WTC11 (cell line): ENCODE measurements around the gene PTGER1. TPM values are rescaled to one million over a fixed set of nuclear protein-coding genes. Genes with fewer than 3 reads are reported as not detected.
"Not testable (repeated sequence)": the region's sequence is repeated elsewhere in the genome, so short reads cannot be mapped to it uniquely, and the experiment has no call there.

Experiments used
- ATAC-seq: fragments of 200-7000 bp; cut with Tn5 transposase; 2 replicates; pipeline ENCODE4 v1.10.0; 2021; ENCODE audit warnings: mild to moderate bottlenecking, moderate library complexity
- CTCF ChIA-PET: fragments of 300-600 bp; sonication (Branson Sonifier 250); formaldehyde crosslinking; loops from one replicate; lab custom pipeline; 2021; ENCODE audit warnings: antibody characterized with exemption; lab: Charles Lee
- POLR2A ChIA-PET: fragments of 350-600 bp; sonication (Branson Sonifier 250); formaldehyde crosslinking; loops from one replicate; lab custom pipeline; 2021; ENCODE audit warnings: antibody characterized with exemption; lab: Charles Lee
- DNase-seq: peaks from one replicate; pipeline ENCODE4 v3.0.0; 2021; ENCODE audit warnings: low spot score
- H3K27ac Mint-ChIP-seq: 2 replicates; pipeline ENCODE4 v1.8.0; 2021; ENCODE audit warnings: mixed read lengths
- H3K27me3 Mint-ChIP-seq: 2 replicates; pipeline ENCODE4 v1.8.0; 2021; ENCODE audit warnings: low read depth, mild to moderate bottlenecking, moderate library complexity, mixed read lengths
- H3K36me3 Mint-ChIP-seq: 2 replicates; pipeline ENCODE4 v1.8.0; 2021; ENCODE audit warnings: mixed read lengths
- H3K4me1 Mint-ChIP-seq: 2 replicates; pipeline ENCODE4 v1.8.0; 2022; ENCODE audit warnings: mixed read lengths
- H3K4me3 Mint-ChIP-seq: 2 replicates; pipeline ENCODE4 v1.8.0; 2021; ENCODE audit warnings: mild to moderate bottlenecking, moderate library complexity, mixed read lengths
- H3K9me3 Mint-ChIP-seq: 2 replicates; pipeline ENCODE4 v1.8.0; 2021; ENCODE audit warnings: mixed read lengths
- HMGA2 ChIP-seq: fragments of 250-450 bp; sonication (Bioruptor Pico); IDR thresholded peaks from 2 replicates; pipeline ENCODE4 v1.4.0; 2021; ENCODE audit warnings: mild to moderate bottlenecking, moderate library complexity
- JAZF1 ChIP-seq: fragments of 250-450 bp; sonication (Bioruptor Pico); IDR thresholded peaks from 2 replicates; pipeline ENCODE4 v1.9.0; 2021; ENCODE audit warnings: moderate library complexity, mild to moderate bottlenecking, inconsistent platforms
- PREB ChIP-seq: sonication (generic); formaldehyde crosslinking; IDR thresholded peaks from 2 replicates; pipeline ENCODE4 v1.8.1; 2022; ENCODE audit warnings: mild to moderate bottlenecking, missing genetic modification reagents, moderate library complexity, borderline replicate concordance
- SMAD4 ChIP-seq: sonication (generic); formaldehyde crosslinking; IDR thresholded peaks from 2 replicates; pipeline ENCODE4 v1.8.0; 2022; ENCODE audit warnings: mild to moderate bottlenecking, missing genetic modification reagents
- USF1 ChIP-seq: sonication (generic); formaldehyde crosslinking; IDR thresholded peaks from 2 replicates; pipeline ENCODE4 v1.8.0; 2022; ENCODE audit warnings: mild to moderate bottlenecking, missing genetic modification reagents
- ZNF396 ChIP-seq: fragments of 250-450 bp; sonication (Bioruptor Pico); IDR thresholded peaks from 2 replicates; pipeline ENCODE4 v1.8.0; 2021; ENCODE audit warnings: mild to moderate bottlenecking, moderate library complexity, borderline replicate concordance
- total RNA-seq: library from RNA; stranded (reverse); gene quantifications from 3 replicates; pipeline ENCODE4 v1.2.3, GENCODE V29; 2021
- TF ChIP-seq, protein P1 (sequence below): sonication (generic); formaldehyde crosslinking; IDR thresholded peaks from 2 replicates; pipeline ENCODE4 v1.8.1; 2023; ENCODE audit warnings: mild to moderate bottlenecking, missing genetic modification reagents, borderline replicate concordance
- TF ChIP-seq, protein P2 (sequence below): fragments of 200-600 bp; IDR thresholded peaks from 2 replicates; pipeline ENCODE4 v1.8.0; 2022; ENCODE audit warnings: antibody characterized with exemption

Gene PTGER1
- total RNA-seq, 1 experiment from 2014 or later = 0.68 TPM

DNA sequence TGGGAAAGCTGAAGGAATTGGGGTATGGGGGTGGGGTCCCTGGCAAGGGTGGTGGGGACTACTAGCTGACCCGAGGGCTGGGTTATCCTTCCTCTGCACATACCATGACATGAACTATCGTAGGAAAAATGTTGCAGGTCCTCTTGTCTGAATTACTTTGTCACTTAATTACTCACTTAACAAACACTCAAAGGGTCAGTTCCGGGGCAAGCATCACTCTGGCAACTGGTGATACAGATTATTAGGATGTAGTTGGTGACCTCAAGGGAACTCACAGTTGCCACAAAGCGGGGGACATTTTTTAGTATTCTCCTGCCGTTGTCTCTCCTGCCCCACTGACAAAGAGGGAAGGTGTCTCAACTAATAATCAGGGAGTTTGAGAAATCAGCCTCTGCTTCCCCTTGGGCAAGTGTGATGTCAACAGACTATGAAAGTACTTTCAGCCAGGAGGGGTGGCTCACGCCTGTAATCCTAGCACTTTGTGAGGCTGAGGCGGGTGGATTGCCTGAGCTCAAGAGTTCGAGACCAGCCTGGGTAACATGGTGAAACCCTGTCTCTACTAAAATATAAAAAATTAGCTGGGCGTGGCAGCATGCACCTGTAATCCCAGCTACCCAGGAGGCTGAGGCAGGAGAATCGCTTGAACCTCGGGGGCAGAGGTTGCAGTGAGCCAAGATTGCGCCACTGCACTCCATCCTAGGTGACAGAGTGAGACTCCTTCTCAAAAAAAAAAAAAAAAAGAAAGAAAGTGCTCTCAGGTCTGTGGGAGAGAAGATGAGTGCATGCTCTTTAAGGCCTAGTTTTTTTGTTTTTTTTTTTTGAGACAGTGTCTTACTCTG is 32.8 kb upstream of the PTGER1 start (continued):
- TF ChIP-seq PREB (CRISPR knock-in tag) = no peak
- TF ChIP-seq, protein P1, sequence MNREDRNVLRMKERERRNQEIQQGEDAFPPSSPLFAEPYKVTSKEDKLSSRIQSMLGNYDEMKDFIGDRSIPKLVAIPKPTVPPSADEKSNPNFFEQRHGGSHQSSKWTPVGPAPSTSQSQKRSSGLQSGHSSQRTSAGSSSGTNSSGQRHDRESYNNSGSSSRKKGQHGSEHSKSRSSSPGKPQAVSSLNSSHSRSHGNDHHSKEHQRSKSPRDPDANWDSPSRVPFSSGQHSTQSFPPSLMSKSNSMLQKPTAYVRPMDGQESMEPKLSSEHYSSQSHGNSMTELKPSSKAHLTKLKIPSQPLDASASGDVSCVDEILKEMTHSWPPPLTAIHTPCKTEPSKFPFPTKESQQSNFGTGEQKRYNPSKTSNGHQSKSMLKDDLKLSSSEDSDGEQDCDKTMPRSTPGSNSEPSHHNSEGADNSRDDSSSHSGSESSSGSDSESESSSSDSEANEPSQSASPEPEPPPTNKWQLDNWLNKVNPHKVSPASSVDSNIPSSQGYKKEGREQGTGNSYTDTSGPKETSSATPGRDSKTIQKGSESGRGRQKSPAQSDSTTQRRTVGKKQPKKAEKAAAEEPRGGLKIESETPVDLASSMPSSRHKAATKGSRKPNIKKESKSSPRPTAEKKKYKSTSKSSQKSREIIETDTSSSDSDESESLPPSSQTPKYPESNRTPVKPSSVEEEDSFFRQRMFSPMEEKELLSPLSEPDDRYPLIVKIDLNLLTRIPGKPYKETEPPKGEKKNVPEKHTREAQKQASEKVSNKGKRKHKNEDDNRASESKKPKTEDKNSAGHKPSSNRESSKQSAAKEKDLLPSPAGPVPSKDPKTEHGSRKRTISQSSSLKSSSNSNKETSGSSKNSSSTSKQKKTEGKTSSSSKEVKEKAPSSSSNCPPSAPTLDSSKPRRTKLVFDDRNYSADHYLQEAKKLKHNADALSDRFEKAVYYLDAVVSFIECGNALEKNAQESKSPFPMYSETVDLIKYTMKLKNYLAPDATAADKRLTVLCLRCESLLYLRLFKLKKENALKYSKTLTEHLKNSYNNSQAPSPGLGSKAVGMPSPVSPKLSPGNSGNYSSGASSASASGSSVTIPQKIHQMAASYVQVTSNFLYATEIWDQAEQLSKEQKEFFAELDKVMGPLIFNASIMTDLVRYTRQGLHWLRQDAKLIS = no peak

GRCh38 chr19:14505488-14506239 is 30.5 kb upstream of the PTGER1 start:
- ATAC-seq = peak; percentile 97
- TF ChIP-seq JAZF1 (CRISPR knock-in tag) (no peak), HMGA2 (CRISPR knock-in tag) (no peak), SMAD4 (CRISPR knock-in tag) (no peak), ZNF396 (CRISPR knock-in tag) (no peak), USF1 (CRISPR knock-in tag) (no peak)
- TF ChIP-seq, protein P1 = no peak
- TF ChIP-seq, protein P2, sequence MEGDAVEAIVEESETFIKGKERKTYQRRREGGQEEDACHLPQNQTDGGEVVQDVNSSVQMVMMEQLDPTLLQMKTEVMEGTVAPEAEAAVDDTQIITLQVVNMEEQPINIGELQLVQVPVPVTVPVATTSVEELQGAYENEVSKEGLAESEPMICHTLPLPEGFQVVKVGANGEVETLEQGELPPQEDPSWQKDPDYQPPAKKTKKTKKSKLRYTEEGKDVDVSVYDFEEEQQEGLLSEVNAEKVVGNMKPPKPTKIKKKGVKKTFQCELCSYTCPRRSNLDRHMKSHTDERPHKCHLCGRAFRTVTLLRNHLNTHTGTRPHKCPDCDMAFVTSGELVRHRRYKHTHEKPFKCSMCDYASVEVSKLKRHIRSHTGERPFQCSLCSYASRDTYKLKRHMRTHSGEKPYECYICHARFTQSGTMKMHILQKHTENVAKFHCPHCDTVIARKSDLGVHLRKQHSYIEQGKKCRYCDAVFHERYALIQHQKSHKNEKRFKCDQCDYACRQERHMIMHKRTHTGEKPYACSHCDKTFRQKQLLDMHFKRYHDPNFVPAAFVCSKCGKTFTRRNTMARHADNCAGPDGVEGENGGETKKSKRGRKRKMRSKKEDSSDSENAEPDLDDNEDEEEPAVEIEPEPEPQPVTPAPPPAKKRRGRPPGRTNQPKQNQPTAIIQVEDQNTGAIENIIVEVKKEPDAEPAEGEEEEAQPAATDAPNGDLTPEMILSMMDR = peak; percentile 96
- TF ChIP-seq, all 79 proteins: peak for 1
- peak; percentile 91 for DNase-seq
- POLR2A ChIA-PET = interaction anchor here (1.1 kb wide), 1 partner anchor 13 kb away, joined by 6 read pairs; the partner anchor contains the start of gene DNAJB1
- CTCF ChIA-PET = interaction anchor here (0.5 to 4.1 kb wide), 22 partner anchors 8 to 1886 kb away, joined by 3 to 34 read pairs (median 4); partner anchors contain the start of genes DNAJB1 and GIPC1
- Mint-ChIP-seq H3K36me3 (no peaks in the 10 kb centered on the region), H3K9me3 (no peaks in the 10 kb centered on the region), H3K4me3 (no peak overlapping the region), H3K27me3 (peaks cover 8% of the 10 kb centered on the region; the same call in 1 of the 2 replicates), H3K27ac (no peak overlapping the region), H3K4me1 (peaks cover 6% of the 10 kb centered on the region)

DNA sequence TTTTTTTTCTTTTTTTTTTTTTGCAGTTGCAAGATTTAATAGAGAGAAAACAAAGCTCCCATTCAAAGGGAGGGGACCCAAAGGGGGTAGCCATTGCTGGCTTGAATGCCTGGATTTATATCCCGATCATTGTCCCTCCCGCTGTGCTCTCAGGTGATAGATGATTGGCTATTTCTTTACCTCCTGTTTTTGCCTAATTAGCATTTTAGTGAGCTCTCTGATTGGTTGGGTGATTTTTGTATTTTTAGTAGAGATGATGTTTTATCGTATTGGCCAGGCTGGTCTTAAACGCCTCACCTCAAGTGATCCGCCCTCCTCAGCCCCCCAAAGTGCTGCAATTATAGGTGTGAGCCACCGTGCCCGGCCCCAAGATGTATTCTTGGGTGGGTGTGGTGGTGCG is 29.4 kb upstream of the PTGER1 start:
- DNase-seq, H3K27me3 Mint-ChIP-seq, H3K36me3 Mint-ChIP-seq, H3K27ac Mint-ChIP-seq, H3K4me1 Mint-ChIP-seq, H3K9me3 Mint-ChIP-seq, ATAC-seq, H3K4me3 Mint-ChIP-seq: not testable (repeated sequence)
- ChIA-PET CTCF (interaction anchor here (0.7 to 4.1 kb wide), 11 partner anchors 11 to 622 kb away, joined by 3 to 34 read pairs (median 4); partner anchors contain the start of genes DNAJB1 and PTGER1), POLR2A (interaction anchor here (1.1 kb wide), 1 partner anchor 13 kb away, joined by 4 read pairs; the partner anchor contains the start of gene DNAJB1)
